Retina (tissue), 1 donor: ENCODE results near the gene TAF6L.
"Not testable (repeated sequence)": the region's sequence is repeated elsewhere in the genome, so short reads cannot be mapped to it uniquely, and the experiment has no call there.

ENCODE experiments used
- DNase-seq: peaks from one replicate; pipeline ENCODE4 v3.0.0-alpha.2; 2016

The TAF6L gene

GRCh38 chr11:62757846-62758788 is 13.1 kb upstream of the TAF6L start:
- DNase-seq, result no peak

GRCh38 chr11:62760867-62761227 is 10.3 kb upstream of the TAF6L start:
- not testable (repeated sequence) for DNase-seq

GRCh38 chr11:62770778-62771143 is 435 bp upstream of the TAF6L start:
- DNase-seq, result no peak

GRCh38 chr11:62774407-62774806 is 3.2 kb downstream of the TAF6L start:
- DNase-seq, result no peak

DNA sequence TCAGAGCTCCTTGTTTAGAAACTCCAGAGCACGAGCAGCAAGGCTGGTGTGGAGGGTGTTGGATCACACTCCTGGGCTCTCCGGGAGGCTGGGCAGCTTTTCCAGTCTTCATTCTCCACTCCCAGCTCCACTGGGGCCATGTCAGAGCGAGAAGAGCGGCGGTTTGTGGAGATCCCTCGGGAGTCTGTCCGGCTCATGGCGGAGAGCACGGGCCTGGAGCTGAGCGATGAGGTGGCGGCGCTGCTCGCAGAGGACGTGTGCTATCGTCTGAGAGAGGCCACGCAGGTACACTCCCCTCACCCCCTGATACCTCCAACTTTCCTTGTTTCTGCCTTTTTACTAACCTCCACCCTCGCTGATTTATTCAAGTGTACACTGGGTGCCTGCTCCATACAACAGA is 4.5 kb downstream of the TAF6L start:
- DNase-seq, result no peak

GRCh38 chr11:62777389-62777788 is 6.2 kb downstream of the TAF6L start:
- no peak for DNase-seq

- no peak for DNase-seq
These were observed 7.2 kb downstream of the TAF6L start for GRCh38 chr11:62778441-62778840.

- no peak for DNase-seq
These were observed 11.6 kb downstream of the TAF6L start for GRCh38 chr11:62782753-62783152.

DNA sequence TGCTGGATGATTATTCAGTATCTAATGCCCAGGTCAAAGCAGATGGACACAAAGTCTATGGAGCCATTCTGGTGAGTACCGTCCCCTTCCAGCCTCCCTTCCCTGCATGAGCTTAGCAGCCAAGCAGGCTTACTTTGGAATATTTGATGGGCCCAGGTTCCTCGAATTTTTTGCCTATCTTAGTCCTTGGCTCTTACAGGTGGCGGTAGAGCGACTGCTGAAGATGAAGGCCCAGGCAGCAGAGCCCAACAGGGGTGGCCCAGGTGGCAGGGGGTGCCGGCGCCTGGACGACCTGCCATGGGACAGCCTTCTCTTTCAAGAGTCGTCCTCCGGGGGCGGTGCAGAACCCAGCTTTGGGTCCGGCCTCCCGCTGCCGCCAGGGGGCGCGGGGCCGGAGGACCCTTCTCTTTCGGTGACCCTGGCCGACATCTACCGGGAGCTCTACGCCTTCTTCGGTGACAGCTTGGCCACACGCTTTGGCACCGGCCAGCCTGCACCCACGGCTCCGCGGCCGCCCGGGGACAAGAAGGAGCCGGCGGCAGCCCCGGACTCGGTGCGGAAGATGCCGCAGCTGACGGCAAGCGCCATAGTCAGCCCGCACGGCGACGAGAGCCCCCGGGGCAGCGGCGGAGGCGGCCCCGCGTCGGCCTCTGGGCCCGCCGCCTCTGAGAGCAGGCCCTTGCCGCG is 15.3 kb downstream of the TAF6L start:
- peak; percentile 95 for DNase-seq

GRCh38 chr11:62787005-62787759 is 16.0 kb downstream of the TAF6L start, which contains the start of gene TMEM179B:
Gene TMEM179B, plus strand, starts transcription at chr11:62787402. Its CDS starts 30 bp downstream, at chr11:62787432.
- DNase-seq, result peak; percentile 98

- no peak for DNase-seq
These were observed 17.8 kb downstream of the TAF6L start for GRCh38 chr11:62788991-62789390.

DNA sequence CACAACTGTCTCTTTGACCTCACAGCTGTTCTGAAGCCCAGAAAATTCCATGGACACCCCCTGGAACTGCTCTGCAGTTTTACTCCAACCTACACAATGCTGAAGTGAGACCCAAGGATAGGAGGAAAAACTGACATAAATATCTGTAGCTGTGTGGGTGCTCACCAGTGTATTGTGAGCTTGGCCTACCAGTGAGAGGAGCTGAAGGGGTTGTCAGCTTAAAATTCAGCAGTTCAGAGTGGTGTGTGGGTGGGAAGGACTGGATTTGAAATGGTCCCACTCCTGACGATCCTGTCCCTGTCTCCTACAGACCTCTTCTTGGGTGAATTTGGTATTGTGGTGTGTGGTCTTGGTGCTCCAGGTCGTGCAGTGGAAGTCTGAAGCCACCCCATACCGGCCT is 18.4 kb downstream of the TAF6L start:
- DNase-seq, result no peak

DNA sequence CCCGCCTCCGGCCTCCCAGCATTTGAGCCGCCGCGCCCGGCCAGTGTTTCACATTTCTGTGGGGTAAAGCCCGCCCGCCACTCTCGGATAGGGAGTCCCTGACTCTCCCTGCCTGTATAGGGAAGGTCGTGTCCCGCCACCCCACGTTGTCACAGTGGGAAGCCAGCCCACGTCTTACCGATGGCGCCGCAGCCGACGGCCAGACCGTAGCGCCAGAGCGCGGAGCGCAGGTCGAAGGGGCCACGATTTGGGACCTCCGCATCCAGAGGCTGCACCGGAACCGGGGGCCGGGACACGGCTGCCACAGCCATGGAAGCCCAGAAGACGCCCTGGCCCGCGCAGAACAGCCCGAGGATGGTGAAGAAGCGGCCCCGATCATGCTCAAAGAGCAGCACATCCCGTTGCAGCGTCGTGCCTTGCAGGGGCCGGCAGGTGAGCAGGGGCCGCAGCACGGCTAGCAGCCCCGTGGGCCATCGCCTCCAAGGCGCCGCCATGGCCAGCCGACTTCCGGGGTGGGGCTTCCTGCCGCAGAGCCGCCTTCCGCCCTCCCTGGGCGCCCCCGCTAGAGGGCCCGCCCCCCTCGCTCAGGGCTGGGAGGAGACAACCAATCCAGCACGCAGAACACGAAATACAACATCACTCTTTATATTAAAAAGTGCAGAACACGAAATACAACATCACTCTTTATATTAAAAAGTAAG is 20.5 kb downstream of the TAF6L start, which contains the start of gene TMEM223:
TMEM223 (minus strand) TSS at position 506 of the 701 bp plus-strand sequence; CDS start at position 494, 12 bp downstream.
- DNase-seq, result peak; percentile 89

- DNase-seq, result no peak
These were observed 21.0 kb downstream of the TAF6L start for GRCh38 chr11:62792202-62792575.

GRCh38 chr11:62794201-62794775 is 23.1 kb downstream of the TAF6L start:
- DNase-seq, result no peak

DNA sequence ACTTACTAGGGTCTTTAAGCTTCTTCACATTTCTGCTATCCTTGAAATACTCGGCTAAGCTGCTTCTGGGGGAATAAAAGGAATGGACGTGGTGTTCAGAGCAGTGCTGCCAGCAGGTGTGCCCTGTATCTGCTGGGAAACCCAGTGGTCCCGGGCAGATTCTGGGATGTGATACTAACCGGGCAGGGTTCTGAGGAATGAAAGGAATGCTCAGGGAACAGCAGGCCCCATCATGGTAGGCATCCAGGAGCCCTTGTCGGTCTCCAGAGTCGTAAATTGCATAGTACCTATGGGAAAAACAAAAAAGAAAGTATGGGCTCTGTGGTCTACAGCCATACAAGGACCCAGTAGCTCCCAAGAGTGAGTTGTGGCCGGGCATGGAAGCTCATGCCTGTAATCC is 25.1 kb downstream of the TAF6L start:
- DNase-seq, result no peak

DNA sequence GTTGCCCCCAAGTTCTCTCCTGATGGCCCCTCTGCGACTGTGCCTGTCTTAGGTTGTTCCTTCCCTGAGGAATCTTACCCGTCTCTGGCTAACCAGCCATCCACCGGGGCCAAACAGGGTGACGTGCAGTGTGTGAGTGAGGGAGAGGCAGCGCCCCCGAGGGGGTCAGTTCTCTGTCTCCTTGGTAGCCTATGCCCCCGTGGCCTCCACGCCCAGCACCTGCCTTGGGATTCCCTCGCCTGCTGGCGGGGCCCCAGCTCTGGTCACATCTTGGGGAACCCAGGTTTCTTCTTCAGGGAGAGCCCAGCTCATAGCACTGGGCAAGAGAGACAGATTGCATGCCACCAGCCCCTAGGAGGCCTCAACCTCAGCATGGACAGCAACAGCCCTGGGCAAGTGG is 28.3 kb downstream of the TAF6L start:
- no peak for DNase-seq

DNA sequence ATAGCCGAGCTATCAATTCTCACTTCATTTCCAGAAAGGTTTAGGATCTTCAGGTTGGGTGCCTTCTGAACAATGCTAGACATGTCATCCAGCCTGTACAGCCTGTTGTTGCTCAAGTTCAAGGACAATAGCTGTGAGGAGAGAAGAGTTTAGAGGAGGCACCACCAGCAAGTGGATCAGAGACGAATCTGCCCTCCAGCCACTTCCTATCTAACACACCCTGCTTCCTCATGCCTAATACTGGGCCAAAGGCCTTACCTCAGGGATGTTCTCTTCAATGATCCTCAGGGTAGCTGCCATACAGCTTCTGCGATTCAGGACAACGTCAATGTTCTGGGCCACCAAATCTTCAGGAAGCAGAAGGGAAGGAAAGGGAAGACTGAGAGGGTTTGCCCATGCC is 29.9 kb downstream of the TAF6L start:
- DNase-seq, result no peak

GRCh38 chr11:62804310-62805075 is 33.3 kb downstream of the TAF6L start:
- DNase-seq, result no peak

DNA sequence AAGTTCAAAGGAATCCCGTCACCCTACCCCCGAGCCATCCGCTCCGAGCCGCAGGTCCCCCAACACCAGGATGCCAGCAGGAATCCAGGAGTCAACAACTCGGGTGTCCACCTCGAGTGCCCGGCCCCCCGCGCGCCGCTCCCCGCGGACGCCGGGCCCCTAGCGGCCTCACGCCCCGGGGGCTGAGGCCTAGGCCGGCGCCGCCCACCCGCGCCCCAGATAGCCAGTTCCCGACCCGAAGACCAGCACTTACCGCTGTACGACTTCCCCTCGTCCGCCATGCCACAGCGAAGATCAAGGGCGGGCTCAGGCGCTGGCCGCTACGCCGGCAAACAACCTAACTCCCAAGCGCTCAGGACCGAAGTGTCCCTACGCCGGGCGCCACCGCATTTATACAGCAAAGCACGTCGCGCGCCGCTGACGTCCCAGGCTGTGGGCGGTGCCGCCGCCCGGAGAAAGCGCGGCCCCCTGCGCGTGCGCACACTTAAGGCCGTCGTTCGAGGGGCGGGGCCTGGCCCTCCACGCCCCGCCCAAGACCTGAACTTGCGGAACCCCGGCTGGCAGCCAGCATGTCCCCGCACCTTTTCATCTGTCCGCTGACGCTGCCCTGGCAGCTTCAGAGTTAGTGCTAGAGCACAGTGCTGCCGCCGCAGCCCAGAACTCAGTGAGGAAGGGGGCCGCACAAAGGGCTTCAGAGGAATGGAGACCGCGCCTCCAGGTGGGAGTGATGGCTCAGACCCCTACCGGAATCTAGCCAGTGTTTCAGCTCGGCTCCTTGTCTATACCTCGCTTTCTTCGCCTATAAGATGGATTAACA is 34.1 kb downstream of the TAF6L start, which contains the start of gene NXF1:
NXF1 (minus strand) TSS at position 365 of the 817 bp plus-strand sequence; CDS start at position 281, 84 bp downstream.
- peak; percentile 99 for DNase-seq
